Measurements from ENCODE around the gene EHBP1.

EHBP1 gene

GRCh38 chr2:62717503-62718081 lies 12.1 kb downstream of the EHBP1 start:
- no peak for TF ChIP-seq CTCF (conservative IDR thresholded peaks at IDR 0.05; ENCODE audit: low read depth, low read length)
- no peaks in the 10 kb centered on the region for H3K36me3 ChIP-seq (ENCODE audit: insufficient read depth)
- H3K4me1 ChIP-seq (ENCODE audit: low read depth, poor library complexity, severe bottlenecking): peaks cover 10% of the 10 kb centered on the region
- H3K4me3 ChIP-seq (IDR thresholded peaks at IDR 0.05; ENCODE audit: insufficient read depth, low read depth, low read length): no peak overlapping the region
- H4K20me1 ChIP-seq (ENCODE audit: insufficient read depth): no peaks in the 10 kb centered on the region
- H3K27ac ChIP-seq: no peak overlapping the region
- H3K27me3 ChIP-seq (ENCODE audit: insufficient read depth, low read depth): no peaks in the 10 kb centered on the region
- H3K9ac ChIP-seq: no peak overlapping the region
- H2AFZ ChIP-seq (ENCODE audit: low read depth): no peak overlapping the region
- no peak overlapping the region for H3K4me2 ChIP-seq
- 0 out of 2 replicates have a peak, but pooled peaks cover 7% of the 10 kb centered on the region for H3K79me2 ChIP-seq (ENCODE audit: insufficient read depth, low read depth)

- H3K27me3 ChIP-seq (ENCODE audit: insufficient read depth, low read depth): no peaks in the 10 kb centered on the region
- no peak overlapping the region for H2AFZ ChIP-seq (ENCODE audit: low read depth)
- no peak overlapping the region for H3K9ac ChIP-seq
- no peak for TF ChIP-seq CTCF (conservative IDR thresholded peaks at IDR 0.05; ENCODE audit: low read depth, low read length)
- peaks cover 10% of the 10 kb centered on the region for H3K4me1 ChIP-seq (ENCODE audit: low read depth, poor library complexity, severe bottlenecking)
- H3K36me3 ChIP-seq (ENCODE audit: insufficient read depth): no peaks in the 10 kb centered on the region
- no peaks in the 10 kb centered on the region for H4K20me1 ChIP-seq (ENCODE audit: insufficient read depth)
- no peak overlapping the region for H3K4me2 ChIP-seq
- H3K4me3 ChIP-seq (IDR thresholded peaks at IDR 0.05; ENCODE audit: insufficient read depth, low read depth, low read length): no peak overlapping the region
- 0 out of 2 replicates have a peak, but pooled peaks cover 8% of the 10 kb centered on the region for H3K79me2 ChIP-seq (ENCODE audit: insufficient read depth, low read depth)
- H3K27ac ChIP-seq: no peak overlapping the region
Measured at GRCh38 chr2:62718225-62718822, 12.8 kb downstream of the EHBP1 start.

DNA sequence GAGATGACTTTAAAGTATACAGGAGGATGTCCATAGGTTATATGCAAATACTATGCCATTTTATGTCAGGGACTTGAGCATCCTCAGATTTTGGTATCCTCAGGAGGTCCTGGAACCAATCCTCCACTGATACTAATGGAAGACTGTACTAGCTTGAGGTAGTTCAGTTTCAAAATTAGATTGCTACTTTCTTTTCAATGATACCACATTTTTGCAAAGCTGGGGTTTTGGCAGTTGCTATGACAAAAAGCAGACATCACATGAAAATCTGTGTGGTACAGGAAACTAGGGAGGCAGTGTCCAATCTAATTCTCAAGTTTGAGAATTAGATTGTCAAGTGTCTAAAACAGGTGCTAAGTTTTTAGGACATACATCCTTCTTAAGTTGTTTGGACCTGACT lies 14.2 kb downstream of the EHBP1 start:
- H3K36me3 ChIP-seq (ENCODE audit: insufficient read depth): no peaks in the 10 kb centered on the region
- H3K27me3 ChIP-seq (ENCODE audit: insufficient read depth, low read depth): no peaks in the 10 kb centered on the region
- H3K4me1 ChIP-seq (ENCODE audit: low read depth, poor library complexity, severe bottlenecking): peaks cover 10% of the 10 kb centered on the region
- H2AFZ ChIP-seq (ENCODE audit: low read depth): no peak overlapping the region
- H3K4me2 ChIP-seq: no peak overlapping the region
- no peak overlapping the region for H3K4me3 ChIP-seq (IDR thresholded peaks at IDR 0.05; ENCODE audit: insufficient read depth, low read depth, low read length)
- no peaks in the 10 kb centered on the region for H4K20me1 ChIP-seq (ENCODE audit: insufficient read depth)
- TF ChIP-seq CTCF (conservative IDR thresholded peaks at IDR 0.05; ENCODE audit: low read depth, low read length): no peak
- H3K9ac ChIP-seq: no peak overlapping the region
- no peak overlapping the region for H3K27ac ChIP-seq
- peaks cover 9% of the 10 kb centered on the region; the same call in 1 of the 2 replicates for H3K79me2 ChIP-seq (ENCODE audit: insufficient read depth, low read depth)

- Histone ChIP-seq H3K36me3 (ENCODE audit: insufficient read depth) (no peaks in the 10 kb centered on the region), H3K9ac (no peak overlapping the region), H3K79me2 (ENCODE audit: insufficient read depth, low read depth) (peaks cover 16% of the 10 kb centered on the region; the same call in 1 of the 2 replicates), H3K27ac (no peak overlapping the region), H3K4me2 (no peak overlapping the region), H3K4me1 (ENCODE audit: low read depth, poor library complexity, severe bottlenecking) (peaks cover 10% of the 10 kb centered on the region), H3K27me3 (ENCODE audit: insufficient read depth, low read depth) (no peaks in the 10 kb centered on the region), H3K4me3 (IDR thresholded peaks at IDR 0.05; ENCODE audit: insufficient read depth, low read depth, low read length) (no peak overlapping the region), H2AFZ (ENCODE audit: low read depth) (no peak overlapping the region), H4K20me1 (ENCODE audit: insufficient read depth) (no peaks in the 10 kb centered on the region)
- no peak for TF ChIP-seq CTCF (conservative IDR thresholded peaks at IDR 0.05; ENCODE audit: low read depth, low read length)
Measured at GRCh38 chr2:62722679-62723078, 17.2 kb downstream of the EHBP1 start.

Measured in KMS-11 (cell line).